GM19372 (cell line): ENCODE data around the gene TIMP2.
"Not testable (repeated sequence)": the region's sequence is repeated elsewhere in the genome, so short reads cannot be mapped to it uniquely, and the experiment has no call there.

Source experiments
- ATAC-seq: cut with Tn5 transposase; IDR thresholded peaks from one replicate; pipeline ENCODE4 v1.9.1; 2021; ENCODE audit warnings: mild to moderate bottlenecking, low read depth, moderate library complexity; ENCODE audit not compliant: unreplicated experiment

TIMP2 gene

GRCh38 chr17:78873519-78874340 is 51.5 kb downstream of the TIMP2 start:
- no peak for ATAC-seq

DNA sequence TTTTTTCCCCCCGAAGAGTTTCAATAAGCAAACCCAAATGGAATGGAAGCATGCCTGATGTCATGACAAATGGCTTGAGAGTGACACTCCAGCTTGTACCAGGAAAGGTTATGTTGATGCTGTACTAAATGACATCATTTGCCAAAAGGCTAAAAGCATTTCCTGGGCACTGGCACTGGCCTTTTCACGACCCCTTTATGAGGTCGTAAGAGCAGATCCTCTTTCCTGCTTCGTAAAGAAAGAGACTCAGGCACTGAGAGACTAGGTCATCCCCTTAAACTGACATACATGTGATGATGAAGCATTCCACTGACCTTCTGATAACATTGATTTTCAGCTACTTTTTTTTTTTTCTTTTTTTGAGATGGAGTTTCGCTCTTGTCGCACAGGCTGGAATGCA is 52.7 kb downstream of the TIMP2 start:
- ATAC-seq = no peak

DNA sequence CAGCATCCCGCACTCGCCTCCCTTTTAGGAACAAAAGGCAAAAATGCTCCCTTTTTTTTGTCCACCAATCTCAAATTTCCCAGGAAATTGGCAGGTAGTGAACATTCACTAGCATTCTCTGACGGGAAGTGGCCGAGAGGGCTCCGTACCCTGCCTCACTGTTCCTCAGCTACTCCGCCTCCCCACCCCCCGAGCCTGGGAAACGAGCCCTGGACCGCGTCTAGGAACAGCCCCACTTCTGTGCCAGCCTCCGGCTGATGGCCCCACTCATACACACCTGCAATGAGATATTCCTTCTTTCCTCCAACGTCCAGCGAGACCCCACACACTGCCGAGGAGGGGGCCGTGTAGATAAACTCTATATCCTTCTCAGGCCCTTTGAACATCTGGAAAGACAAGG is 54.6 kb downstream of the TIMP2 start:
- ATAC-seq = no peak

- no peak for ATAC-seq
Measured at GRCh38 chr17:78868391-78868790, 56.8 kb downstream of the TIMP2 start.

DNA sequence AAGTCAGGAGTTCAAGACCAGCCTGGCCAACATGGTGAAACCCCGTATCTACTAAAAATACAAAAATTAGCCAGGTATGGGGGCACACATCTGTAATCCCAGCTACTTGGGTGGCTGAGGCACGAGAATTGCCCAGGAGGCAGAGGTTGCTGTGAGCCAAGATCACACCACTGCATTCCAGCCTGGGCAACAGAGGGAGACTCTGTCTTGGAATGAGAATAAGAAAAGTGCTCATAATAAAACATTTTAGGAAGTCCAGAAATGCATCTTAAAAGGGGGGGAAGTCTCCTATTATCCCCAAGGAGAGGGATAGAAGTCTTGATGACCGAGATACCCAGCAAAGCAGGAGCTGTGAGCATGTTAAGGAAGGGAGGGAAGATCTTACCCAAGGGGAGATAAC is 58.1 kb downstream of the TIMP2 start:
- ATAC-seq = not testable (repeated sequence)

- ATAC-seq = no peak
Measured at GRCh38 chr17:78865682-78866390, 59.4 kb downstream of the TIMP2 start.

GRCh38 chr17:78864117-78864516 is 61.1 kb downstream of the TIMP2 start:
- ATAC-seq = no peak

DNA sequence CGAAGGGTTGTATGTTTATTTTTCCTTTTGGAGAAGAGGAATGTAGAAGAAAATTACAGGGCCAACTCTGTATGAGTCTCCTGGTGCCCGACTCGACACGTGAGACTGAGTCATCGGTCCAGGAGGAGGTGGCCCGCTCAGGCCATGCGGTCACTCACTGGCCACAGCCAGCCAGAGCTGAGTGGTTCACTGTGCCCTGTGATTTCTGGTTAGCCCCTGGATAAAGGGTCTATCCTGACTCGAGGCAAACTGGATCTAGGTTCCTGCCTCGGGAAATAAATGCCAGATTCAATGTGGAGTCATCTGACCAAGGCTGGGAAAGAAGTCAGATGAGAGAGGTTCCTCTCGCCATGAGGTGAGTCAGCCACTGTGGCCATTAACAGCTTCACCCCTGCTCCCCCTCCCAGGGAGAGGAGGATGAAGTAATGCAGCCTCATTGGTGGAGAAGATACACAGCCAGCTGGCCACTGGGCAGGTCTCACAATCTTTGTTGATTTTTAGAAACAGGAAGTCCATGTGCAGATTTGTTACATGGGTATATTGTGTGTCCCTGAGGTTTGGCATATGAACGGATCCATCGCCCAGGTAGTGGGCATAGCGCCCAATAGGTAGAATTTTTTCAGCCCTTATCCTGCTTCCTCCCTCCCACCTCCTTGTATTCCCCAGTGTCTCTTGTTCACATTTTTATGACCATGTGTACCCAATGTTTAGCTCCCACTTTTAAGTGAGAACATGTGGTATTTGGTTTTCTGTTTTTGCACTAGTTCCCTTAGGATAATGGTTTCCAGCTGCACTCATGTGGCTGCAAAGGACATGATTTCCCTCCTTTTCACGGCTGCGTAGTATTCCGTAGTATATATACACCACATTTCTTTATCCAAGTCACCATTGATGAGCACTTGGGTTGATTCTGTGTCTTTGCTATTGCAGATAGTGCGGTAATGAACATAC is 62.8 kb downstream of the TIMP2 start:
- no peak for ATAC-seq

DNA sequence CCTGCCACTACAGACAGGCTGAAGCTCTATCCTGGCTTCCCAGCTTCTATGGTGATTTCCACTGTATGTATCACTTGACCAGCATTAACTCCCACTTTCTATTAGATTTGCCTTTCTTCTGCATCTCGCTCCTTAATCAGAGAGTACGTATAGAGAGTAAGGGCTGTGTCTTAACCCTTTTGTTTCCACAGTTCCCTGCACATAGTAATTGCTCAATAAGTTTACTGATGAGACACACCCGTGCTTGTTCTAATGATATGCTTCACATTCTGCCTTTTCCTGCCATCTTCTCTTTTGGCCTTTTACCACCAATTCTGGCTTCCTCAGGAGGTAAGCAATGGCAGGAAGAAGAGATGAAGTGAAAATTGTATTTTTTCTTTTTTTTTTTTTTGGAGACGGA is 64.0 kb downstream of the TIMP2 start:
- ATAC-seq = no peak

- ATAC-seq = no peak
Measured at GRCh38 chr17:78859051-78859450, 66.1 kb downstream of the TIMP2 start.

- no peak for ATAC-seq
Measured at GRCh38 chr17:78857266-78857665, 67.9 kb downstream of the TIMP2 start.

- ATAC-seq = no peak
Measured at GRCh38 chr17:78855561-78856165, 69.5 kb downstream of the TIMP2 start.

GRCh38 chr17:78854508-78854907 is 70.7 kb downstream of the TIMP2 start:
- no peak for ATAC-seq

DNA sequence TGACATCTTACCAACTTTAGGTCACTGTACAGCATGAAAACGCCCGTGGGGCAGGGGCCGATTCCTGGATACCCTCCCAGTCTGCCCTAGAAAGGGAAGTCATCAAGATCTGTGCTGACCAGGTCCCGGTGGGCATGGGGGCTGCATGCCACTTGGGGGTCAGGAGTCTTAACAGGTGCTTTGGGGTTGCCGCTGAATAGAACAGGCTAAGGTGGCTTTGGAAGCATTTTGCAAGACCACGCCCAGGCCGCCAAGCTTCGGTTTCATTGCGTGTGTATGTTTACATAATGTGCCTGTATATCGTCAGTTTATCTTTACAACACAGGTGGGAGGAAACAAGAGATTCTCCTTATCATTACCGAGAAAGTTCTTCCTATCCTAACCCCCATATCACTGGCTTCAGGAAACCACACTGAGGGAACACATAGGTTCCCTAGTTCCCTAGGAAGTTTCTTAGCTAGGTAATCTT is 71.2 kb downstream of the TIMP2 start:
- no peak for ATAC-seq

DNA sequence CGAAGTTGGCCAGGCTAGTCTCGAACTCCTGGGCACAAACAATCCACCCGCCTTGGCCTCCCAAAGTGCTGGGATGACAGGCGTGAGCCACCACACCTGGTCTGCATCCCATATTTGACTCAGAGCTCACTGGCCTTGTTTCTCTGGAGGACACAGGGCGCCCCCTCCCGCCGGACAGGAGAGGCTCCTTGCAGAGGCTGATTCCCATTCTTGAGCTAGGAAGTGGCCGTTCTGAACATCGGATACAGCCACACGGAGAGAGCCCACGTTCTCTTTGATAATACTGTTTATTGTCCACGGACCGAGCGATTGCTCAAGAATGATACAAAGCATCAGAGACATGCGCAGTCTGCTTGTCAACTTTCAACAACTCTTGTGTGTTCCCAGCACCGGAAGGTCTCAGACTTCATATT is 72.5 kb downstream of the TIMP2 start:
- ATAC-seq = no peak

DNA sequence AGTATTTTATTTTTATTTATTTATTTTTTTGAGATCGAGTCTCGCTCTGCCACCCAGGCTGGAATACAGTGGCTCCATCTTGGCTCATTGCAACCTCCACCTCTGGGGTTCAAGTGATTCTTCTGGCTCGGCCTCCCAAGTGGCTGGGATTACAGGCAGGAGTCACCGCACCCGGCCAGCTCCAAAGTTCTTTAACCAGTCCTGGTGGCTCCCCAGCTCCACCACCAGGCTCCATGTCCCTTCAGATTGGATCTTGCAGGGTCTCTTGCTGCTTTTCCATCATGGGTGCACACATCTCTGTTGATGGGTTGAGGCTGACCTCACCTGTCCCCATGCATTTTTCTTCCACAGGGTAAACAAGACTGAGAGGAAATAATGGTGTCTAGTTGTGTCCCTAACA is 76.2 kb downstream of the TIMP2 start:
- ATAC-seq = no peak

- ATAC-seq = no peak
Measured at GRCh38 chr17:78847052-78847451, 78.1 kb downstream of the TIMP2 start.

- ATAC-seq = no peak
Measured at GRCh38 chr17:78844301-78845005, 80.7 kb downstream of the TIMP2 start.

DNA sequence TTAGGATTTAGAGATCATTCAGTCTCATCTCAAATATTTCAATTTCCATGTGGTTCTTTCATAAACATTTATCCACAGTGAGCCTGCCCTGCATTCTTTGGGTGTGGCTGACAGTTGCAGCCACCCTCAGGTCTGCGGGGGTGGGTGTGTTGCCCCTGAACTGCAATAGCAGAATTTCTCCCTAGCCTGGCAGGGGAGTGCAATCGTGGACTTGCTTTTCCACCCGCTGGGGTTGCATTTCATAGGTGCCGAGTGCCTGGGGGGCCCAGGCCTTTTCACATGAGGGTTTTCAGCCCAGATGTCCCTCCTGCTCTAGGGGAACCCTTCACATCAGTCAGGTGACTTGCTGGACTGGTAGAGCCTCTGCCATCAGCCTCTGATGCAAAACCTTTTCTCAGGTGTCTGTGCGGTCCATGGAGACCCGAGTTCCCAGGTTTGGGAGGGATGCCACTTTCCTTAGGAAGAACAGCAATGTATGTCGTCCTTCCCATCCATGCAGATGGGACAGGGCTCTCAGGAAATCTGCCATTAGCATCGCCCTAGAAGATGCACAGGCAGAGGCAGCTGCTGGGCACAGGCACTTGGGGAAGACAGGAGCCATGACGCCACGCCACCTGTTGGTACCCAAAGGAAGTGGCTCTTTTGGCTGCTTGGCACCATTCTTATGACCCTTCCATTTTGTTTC is 82.2 kb downstream of the TIMP2 start:
- no peak for ATAC-seq
